RPMI8226 (cell line): ENCODE data around the gene TMEM132E.

Experiments used
- DNase-seq: peaks from one replicate; pipeline ENCODE4 v3.0.0-alpha.2; 2015

Gene TMEM132E

DNA sequence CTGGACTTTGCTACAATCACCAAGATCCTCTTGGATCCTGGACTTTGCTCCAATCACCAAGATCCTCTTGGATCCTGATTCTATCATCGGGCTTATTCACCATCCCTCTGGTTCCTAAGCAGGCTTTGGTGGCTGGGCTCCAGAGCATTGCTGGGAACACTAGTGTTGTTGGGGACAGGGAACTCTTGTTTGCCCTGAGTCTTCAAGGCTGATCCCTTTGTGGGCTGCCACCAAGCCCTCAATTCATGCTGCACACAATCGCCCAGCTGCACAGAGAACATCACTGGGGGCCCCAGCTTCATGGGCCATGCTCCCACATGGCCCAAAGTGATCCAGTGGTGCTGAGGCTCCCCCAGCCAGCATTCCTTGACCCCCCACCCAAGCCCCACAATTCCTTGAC, 88.3 kb downstream of the TMEM132E start:
- no peak for DNase-seq

DNA sequence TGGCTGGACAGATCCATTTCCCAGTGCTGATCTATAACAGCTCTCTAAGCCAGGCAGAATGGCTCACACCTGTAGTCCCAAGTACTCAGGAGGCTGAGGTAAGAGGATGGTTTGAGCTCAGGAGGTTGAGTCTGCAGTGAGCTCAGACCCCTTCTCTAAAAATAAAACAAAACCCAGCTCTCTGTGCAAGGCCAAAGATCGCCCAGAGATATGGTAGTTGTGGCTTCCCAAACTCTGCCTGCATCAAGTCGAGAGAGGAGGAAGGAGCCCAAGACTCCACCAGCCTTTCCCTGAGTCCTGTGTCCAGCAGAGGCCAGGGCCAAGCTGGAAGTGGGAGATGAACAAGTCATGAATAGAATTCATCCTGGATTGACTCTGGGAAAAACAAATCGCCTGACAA, 88.8 kb downstream of the TMEM132E start:
- no peak for DNase-seq

DNA sequence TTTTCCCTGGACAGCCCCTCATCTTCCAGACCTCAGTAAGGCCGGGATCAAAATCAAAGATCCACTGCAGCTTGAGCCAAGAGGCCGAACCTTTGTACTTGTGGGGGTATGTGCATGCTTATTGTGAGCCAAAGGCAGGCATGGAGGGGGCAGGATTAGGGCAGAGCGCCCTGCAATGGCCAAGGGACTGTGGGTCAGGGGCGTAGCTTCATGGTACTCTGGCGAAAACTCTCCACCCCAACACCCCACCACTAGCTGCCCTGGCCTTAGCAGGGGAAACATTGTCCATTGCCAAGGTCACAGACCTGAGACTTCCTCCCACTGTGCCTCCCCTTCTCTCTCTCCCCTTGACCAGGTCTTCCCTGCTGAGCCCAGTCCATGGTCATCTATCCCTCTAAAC, 90.1 kb downstream of the TMEM132E start:
- no peak for DNase-seq

DNA sequence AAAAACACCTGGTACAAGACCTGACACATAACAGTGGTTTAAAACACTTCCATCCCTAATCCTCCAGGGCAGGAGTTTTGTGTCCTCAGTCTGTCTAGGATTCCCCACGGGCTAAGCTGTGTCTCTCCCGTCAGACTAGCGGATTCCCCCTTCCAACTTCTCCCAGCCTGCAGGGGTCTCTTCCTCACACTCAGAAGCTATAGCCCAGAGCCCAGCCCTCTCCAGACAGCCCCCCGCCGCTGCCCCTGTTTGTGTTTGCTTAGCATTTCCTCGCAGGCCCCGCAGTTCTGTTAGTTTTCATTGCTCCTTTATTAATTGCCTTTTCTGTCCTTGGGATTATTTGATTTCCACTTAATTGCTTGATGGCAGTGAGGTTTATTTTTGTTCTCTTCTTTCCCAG, 91.2 kb downstream of the TMEM132E start:
- no peak for DNase-seq

DNA sequence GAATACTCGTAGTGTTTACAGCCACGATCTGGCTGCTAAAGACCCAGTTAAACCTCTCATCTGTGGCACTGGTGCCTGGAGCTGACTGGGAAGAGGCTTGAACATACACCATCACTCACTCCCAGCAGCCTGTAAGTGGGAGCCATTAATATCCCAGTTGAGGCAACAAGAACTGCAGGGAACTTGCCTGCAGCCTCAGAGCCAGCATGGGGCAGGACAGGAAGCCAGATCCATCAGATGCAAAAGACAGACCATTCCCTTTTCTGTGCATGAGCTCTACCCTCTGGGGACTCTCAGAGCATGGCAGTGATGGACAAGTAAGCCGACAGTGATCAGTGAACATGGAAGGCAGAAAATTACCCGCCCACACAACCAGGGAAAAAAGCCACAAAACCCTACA, 91.8 kb downstream of the TMEM132E start:
- DNase-seq, result no peak

DNA sequence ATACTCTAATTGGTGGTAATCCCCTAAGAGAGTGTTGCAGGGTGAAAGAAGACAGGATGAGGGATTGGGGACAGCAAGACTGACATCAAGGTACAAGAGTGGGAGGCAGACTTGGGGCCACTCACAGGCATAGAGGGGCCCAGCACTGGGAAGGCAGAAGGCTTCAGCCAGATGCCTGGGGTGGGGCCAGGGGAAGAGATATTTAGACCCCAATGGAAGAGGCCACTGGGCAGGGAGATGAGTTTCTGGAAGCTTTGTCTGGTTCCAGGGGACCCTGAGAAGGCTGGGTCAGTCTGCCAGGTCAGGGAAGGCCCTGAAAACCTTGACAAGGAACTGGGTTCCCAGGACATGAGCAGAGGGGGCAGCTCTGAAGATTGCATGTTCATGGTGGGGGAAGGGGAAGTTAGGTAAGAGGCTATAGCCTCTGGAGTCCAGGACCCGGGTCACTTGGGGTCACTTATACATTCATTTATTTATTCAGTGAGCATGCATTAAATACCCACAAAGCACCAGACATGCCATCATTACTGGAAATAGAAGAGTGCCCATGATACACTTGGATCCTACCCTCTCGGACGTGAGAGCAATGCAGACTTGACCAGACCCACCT, 92.9 kb downstream of the TMEM132E start:
- DNase-seq, result no peak

DNA sequence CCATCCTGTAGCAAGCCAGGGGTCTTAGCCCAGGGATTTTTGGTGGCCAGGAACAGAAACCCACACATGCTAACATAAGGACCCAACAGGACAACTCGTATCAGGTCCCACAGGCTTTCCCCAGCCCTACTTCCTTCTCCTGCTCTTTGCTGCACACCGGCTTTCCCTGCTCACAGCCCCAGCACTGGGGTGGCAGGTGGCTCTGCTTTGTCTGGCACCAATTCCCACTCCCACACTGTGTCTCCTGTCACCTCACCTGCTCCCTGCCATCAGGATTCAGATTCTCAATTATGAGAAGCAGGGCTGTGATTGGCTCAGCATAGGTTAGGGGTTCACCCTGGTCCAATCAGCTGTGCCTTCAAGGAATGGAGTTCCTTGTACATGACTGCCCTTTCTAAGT, 94.1 kb downstream of the TMEM132E start:
- no peak for DNase-seq

DNA sequence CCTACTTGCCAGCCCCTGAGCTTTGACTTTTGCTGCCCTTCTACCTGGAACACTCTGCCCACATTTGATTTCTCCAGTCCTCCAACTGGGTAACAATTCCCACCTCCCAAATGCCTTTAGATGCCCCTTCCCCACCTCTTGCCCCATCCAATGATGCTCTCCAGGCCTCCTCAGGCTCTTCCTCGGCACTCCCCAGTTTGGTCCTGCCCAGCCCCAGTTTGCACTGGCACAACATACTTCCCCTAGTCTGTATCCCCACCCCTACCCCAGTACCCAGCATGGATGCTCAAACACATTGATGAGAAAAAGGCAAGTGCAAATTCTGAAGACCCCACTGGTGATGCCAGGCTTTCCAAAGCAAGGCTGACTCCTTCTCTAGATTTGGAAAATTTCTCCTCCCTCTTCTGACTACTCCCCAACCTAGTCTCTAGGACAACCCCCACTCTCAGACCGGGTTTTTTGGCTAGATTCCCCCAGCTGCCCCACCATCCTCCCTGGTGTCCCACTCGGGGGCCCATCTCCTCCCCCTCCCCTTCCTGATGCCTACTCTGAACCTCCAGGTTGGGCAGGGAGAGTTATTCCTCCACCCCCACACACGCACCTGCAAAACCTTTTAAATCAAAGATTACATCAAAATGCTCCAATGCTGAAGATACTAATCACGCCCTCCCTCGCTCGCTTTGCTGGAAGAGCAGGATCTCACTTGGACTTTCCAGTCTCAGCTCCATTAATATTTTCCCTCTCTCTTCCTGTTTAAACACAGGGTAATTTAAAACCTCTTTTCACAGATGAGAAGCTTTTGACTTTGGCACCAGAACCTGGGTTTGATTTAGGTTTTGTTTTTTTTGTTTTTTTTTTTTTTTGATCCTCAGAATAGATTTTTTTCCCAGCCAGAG, 94.9 kb downstream of the TMEM132E start:
- DNase-seq, result no peak

DNA sequence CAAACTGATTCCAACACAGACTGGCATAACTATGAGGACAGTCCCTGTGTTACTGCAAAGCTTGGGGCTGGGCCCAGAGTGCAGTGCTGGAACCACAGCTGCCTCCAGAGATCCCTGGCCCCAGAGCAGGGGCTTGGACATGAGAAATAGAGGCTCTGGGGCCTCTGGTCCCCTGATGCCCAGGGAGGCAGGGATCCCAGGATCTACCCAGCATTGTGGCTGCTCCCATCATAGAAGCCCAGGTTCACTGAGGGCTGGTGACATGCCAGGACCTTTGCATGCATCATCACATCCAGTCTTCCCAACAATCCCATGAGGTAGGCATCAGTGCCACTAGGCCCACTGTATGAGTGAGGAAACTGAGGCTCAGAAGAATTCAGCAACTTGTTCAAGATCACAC, 95.8 kb downstream of the TMEM132E start:
- no peak for DNase-seq

DNA sequence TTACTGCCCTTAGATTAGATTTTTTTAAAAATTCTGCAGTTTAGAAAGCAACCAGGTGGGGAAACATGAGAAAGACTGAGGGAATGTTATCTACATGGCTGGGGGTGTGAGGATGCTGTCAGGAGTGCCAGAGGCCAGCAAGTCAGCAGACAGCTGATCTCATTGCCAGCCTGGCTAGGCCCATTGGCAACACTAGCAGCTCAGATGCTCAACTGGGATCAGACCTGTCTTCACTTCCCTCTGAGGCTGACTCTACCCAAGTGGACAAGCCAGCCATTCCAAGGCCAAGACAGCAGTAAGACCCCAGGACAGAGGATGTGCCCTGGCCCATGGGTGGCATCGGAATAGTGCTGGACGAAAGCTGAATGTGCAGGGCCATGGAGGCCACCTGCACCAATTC, 96.2 kb downstream of the TMEM132E start:
- no peak for DNase-seq

DNA sequence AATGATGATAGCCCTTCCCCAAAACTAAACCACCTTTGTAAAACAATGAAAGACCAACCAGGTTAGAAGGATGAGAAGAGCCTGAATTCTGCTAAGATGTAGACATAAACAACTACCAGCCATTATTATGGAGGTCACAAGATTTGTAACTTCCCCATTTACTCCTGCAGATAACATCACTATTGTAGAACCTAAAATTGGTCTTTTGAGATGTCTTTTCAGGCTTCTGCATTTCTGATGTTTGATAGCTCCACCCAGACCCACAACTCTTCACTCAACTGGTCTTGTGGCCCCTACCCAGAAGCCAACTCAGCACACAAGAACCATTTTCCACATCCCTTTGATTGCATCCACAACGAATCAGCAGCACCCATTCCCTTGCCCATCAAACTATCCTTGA, 100.8 kb downstream of the TMEM132E start:
- no peak for DNase-seq

DNA sequence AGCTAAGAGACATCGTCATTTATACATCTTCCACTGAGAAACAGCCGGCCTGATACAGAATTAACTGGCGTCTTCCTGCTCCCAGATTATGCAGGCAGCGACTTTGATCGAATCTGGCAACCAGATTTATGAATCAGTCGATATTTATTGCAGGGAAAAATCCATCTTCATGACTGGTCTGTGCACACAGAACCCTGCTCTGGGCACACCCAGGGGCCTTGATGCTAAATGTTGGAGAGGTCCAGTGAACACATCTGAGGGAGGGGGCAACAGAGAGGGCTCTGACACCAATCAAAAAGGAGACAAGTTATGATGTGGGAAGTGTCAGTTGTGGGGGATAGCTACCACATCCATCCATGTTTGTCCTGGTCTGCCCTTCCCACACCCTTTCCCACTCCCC, 102.9 kb downstream of the TMEM132E start:
- DNase-seq, result no peak

DNA sequence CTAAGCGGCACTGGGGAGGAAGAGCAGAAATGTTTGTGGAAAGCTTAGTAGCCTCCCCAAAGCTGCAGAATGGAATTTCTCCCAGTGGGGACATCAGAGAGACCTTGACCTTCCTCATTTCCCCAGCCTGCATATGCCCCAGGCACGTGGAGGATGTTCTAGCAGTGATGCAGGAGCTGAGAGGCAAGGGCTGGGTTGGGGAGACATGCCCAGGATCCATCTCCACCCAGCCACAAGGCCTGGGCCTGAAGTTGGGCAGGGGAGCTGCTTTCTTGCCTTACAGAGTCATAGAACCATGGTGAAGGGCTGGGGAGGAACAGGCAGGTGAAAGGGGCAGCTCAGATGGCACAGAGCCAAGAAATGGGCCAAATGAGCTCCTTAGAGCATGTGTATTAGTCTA, 104.0 kb downstream of the TMEM132E start:
- DNase-seq, result no peak
